OCI-M2 (cell line): ENCODE measurements around the gene XAB2.

Experiments
- DNase-seq: peaks from one replicate; lab custom pipeline; 2025; ENCODE audit not compliant: unreplicated experiment; lab: John Stamatoyannopoulos, UW

The XAB2 gene

DNA sequence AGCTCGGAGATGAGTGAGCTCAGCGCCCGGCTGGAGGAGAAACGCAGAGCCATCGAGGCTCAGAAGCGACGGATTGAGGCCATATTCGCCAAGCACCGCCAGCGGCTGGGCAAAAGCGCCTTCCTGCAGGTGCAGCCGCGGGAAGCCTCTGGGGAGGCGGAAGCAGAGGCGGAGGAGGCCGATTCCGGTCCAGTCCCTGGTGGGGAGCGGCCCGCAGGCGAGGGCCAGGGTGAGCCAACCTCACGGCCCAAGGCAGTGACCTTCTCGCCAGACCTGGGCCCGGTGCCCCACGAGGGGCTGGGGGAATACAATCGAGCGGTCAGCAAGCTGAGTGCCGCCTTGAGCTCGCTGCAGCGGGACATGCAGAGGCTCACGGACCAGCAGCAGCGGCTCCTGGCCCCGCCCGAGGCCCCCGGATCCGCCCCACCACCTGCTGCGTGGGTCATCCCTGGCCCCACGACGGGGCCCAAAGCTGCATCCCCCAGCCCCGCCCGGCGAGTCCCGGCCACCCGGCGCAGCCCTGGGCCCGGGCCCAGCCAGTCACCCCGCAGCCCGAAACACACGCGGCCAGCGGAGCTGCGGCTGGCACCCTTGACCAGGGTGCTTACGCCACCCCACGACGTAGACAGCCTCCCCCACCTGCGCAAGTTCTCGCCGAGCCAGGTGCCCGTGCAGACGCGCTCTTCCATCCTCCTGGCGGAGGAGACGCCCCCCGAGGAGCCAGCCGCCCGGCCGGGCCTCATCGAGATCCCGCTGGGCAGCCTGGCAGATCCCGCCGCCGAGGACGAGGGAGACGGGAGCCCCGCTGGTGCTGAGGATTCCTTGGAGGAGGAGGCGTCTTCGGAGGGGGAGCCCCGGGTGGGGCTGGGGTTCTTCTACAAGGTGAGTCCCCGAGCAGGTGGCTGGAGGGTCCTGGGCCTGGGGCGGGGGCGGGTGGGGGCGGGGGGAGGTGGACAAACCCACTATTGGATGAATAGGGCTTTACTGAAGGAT is 16.8 kb downstream of the XAB2 start:
- no peak for DNase-seq

DNA sequence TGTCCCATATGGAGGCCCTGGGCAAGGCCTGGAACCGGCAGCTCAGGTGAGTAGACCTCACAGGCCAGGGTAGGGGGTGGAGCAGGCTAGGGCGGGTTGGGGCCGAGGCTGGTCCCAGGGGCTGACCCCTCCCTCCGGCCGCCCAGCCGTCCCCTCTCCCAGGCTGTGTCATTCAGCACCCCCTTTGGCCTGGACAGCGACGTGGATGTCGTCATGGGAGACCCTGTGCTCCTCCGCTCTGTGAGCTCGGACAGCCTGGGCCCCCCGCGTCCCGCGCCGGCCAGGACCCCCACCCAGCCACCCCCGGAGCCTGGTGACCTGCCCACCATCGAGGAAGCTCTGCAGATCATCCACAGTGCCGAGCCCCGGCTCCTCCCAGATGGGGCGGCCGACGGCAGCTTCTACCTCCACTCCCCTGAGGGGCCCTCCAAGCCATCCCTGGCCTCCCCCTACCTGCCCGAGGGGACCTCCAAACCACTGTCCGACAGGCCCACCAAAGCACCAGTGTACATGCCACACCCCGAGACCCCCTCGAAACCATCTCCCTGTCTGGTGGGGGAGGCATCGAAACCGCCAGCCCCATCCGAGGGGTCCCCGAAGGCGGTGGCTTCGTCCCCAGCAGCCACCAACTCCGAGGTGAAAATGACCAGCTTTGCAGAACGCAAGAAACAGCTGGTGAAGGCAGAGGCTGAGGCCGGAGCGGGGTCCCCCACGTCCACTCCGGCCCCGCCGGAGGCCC is 17.6 kb downstream of the XAB2 start:
- no peak for DNase-seq

DNA sequence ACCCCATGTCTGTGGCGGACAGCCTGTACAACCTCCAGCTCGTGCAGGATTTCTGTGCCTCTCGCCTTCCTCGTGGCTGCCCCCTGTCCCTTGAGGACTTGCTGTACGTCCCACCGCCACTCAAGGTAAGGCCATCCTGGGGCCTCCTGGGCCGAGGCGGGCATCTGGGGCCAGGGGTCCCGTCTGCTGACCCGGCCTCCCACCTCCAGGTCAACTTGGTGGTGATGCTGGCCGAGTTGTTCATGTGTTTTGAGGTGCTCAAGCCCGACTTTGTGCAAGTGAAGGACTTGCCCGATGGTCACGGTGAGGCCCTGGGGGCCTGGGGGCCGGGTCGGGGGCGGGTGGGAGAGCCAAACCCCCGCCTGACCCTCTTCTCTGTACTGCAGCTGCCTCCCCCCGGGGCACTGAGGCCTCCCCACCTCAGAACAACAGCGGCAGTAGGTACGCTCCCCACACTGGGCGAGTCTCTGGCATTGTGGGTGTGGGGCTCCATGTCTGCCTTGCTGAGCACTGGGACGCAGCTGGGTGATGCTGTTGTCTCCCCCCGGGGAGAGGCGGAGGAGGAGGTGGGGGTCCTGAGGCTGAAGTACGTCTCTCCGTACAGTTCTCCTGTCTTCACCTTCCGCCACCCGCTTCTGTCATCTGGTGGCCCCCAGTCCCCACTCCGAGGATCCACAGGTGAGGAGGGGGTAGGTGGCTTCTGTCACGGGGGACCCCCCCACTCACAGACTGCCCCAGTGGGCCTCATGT is 18.7 kb downstream of the XAB2 start:
- no peak for DNase-seq

DNA sequence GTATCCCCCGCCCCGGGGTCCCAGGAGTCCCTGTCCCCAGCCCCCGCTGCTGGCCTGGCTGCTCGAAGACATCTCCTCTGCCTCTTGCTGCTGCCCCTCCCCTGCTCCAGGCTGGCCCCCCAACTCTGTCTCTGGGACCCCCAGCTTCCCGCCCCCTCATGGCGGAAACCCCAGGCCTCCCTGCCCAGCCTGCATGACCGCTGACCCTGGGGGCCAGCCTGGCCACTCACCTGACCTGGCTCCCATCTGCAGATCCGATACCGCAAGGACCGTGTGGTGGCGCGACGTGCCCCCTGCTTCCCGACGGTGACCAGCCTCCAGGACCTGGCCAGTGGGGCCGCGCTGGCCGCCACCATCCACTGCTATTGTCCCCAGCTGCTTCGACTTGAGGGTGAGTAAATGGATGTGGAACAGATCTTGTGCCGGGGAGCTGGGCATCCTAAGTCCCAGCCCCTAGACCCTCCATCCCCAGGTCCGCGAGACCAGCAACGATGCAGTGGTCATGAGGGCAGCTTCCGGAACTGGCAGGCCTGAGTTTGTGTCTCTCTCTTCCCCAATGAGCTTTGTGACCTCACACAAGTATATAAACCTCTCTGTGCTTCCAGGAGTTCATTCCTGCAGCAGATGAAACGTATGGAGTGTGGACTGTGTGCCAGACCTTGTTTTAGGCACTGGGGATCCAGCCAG is 21.3 kb downstream of the XAB2 start:
- no peak for DNase-seq

DNA sequence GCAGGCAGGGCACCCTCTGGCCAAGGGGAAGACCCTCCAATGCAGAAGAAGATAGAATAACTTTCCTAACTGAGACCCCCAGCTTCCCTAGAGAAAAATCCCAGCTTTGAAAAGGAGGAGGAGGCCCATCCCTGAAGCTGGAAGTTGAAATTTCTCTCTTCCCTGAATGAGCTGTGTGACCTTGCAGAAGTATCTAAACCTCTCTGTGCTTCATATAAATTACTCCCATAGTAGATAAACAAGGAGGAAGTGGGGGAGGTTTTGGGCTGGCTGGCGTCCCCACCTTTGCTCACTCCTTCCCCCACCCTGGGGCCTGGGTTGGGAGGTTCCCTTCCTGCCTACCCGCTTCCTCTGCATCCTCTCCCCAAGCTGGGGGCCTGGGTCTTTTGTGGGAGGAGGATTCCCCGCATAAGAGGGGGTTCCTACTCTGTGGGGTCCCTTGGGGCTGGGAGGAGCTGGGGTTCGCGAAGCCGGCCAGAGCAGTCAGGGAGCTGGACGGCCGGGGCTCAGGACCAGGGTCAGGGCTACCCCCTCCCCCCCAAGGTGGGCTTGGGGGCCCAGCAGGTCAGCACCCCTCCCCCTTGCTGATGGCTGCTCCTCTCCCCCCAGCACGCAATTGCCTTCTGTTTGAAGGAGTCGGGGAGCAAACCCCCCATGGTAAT is 22.0 kb downstream of the XAB2 start:
- no peak for DNase-seq

DNA sequence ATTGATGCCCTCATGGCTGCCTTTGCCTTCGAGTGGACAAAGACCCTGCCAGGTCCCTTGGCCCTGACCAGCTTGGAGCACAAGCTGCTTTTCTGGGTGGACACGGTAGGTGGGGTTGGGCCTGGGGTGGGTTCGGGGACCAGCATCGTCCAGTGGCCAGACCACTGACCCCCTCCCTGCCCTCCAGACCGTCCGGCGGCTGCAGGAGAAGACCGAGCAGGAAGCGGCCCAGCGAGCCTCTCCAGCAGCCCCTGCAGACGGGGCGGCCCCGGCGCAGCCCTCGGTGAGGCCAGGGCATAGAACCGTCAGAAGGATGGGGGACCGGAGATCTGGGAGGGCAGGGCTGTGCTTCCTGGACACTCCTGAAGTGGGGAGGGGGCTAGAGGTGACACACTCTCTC is 23.1 kb downstream of the XAB2 start:
- DNase-seq, result no peak

DNA sequence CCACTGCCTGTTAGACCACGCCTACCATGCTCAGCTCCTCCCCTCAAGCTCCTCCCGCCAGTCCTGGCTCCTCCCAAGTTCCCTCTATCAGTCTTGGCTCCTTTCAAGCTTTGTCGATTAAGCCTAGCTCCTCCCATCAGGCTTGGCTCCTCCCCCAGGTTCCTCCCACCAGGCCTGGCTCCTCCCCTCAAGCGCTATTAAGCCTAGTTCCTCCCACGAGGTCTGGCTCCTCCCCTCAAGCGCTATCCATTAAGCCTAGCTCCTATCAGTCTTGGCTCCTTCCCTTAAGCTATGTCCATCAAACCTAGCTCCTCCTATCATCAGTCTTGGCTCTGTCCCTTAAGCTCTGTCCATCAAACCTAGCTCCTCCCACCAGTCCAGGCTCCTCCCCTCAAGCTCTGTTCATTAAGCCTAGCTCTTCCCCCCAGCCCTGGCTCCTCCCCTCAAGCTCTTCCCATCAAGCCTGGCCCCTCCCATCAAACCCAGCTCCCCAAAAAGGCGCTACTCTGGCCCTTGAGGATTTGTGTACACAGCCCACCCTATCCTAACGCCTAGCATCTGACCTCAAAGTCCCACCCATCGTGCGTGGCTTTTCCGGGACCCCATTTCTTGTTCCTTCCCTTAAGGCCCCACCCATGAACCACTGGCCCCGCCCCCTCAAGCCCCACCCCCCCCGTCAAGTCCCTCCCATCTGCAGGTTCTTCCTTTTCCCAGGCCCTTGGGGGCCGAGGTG is 23.7 kb downstream of the XAB2 start:
- DNase-seq, result peak; percentile 98

DNA sequence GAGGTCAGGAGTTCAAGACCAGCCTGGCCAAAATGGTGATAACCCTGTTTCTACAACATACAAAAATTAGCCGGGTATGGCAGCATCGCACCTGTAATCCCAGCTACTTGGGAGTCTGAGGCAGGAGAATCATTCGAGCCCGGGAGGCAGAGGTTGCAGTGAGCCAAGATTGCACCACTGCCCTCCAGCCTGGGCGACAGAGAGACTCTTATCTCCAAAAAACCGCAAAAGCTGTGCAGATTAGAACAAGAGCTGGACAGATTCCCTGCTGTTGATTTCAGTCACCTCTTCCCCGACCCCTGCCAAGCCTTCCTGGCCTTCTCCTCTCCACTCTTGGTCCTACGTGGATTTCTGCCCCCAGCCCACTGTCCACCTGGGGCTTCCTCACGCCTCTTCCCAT is 25.4 kb downstream of the XAB2 start:
- DNase-seq, result no peak

DNA sequence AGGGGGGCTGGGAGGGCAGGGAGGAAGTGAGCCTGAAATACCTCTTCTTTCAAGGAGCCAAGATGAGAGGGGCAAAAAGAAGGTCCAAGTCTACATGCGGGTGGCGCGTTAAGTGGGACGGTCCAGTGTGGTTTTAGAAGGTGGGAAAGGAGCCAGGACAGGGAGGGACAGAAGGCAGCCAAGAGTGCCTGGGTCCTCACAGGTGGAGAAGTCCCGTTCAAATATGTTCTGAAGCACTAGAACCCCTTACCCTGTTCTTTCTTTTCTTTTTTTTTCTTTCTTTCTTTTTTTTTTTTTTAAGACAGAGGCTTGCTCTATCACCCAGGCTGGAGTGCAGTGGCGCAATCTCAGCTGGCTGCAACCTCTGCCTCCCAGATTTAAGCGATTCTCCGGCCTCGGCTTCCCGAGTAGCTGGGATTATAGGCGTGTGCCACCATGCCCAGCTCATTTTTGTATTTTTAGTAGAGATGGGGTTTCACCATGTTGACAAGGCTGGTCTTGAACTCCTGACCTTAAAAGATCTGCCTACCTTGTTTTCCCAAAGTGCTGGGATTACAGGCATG is 26.3 kb downstream of the XAB2 start:
- no peak for DNase-seq

DNA sequence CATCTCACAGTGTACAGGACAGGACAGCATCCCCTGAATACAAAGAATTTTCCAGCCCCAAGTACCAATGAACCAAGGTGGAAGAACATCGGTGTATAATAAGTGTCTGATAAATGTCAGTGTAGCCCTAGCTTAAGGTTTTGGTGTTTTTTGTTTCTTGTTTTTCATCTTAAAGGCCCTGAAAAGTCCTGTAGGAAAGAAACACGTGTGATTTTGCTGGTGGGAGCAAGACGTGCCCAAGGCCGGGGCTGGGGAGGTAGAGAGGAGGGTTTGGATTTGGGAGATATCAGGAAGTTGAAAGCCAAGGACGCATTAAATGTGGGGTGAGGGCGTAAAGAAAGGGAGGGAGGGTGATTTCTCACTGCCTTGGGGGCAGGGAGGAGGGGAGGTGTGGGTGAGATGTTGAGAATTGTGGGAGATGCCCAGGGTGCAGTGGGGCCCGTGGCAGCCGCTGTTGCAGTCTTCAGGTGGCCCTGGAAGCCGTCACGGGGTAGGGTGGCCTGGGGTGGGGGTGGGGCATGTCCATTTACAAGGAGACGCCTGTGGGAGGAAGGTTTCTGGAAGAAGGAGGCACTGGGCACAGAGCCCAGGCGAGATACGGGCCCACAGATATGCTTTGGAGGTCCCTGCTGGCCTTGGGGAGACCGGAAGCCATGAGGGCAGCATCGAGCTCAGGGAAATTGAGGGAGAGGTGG is 27.0 kb downstream of the XAB2 start:
- DNase-seq, result no peak

DNA sequence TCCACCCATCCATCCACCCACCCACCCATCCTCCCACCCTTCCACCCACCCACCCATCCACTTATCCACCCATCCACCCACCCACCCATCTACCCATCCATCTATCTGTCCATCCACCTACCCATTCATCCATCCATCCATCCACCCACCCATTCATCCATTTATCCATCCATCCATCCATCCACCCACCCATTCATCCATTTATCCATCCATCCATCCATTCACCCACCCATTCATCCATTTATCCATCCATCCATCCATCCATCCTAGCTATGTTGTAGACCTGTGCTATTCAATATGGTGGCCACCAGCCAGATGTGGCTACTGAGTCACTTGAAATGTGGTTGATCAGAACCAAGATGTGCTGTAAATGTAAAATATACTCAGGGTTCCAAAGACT is 28.6 kb downstream of the XAB2 start:
- no peak for DNase-seq

DNA sequence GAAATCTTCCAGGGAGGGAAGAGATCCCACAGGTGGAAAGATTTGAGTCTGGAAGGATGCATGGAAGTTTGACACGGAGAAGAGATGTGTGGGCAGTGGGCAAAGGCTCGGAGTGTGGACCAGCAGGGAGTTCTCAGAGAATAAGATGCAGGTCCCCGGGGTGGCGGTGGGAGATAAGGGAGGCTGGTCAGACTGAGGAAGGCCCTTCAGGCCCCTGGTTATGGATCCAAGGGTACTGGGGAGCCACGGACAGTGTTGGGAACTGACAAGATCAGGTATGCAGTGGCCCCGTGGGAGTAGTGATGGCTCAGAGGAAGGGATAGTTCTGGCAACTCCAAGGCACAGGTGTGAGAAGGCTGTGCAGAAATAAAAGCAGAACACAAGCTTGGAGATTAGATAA is 31.2 kb downstream of the XAB2 start:
- no peak for DNase-seq

DNA sequence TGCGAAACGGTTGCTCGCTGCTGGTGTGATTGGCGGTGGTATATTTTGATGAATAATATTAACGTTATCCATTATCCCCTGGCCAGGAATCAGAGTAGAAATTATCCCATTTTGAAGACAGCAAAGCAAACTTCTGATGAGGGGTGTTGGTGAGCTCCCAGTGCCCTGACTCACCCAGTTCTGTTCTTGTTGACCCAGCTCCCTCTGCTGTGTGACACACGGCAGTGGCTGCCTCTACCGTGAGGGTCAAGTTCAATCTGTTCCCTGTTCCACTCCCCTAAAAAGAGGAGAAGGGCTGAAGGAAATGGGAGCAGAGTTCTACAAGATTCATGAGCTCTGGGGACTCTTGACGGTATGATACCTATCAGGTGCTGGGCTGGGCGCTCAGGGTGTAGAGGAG is 31.7 kb downstream of the XAB2 start:
- no peak for DNase-seq

DNA sequence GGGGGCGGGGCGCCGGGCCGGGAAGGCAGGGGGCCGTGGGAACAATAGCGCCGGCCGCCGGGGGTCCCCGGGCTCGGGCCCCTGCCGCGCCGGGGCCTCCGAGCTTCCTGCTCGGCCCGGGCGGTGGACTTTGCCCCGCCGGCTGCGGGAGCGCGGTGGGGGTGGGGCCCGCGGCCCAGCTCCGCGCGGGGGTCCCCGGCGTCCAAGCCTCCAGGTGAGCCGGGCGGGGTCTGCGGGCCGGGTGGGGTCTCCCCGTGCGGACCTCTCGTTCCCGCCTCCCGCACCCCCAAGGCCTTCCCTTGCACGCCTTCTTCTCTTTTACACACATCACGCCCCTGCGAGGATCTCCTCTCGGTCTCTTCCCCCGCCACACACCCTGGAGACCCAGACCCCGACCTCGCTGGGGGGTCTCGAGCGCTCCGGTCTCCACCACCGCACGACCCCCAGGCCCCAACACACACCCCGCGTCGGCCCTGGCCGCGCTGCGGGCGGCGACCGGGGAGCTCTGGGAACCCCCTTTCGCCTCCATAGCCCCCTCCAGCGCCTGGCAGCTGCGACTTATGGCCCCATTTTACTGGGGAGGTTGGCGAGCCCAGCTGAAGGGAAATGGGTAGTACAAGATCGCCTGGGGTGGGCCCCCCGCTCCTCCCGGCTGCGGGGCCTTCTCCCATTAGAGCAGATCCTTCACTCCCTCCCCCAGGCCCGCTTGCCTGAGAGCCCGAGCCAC is 33.0 kb downstream of the XAB2 start:
- DNase-seq, result no peak

DNA sequence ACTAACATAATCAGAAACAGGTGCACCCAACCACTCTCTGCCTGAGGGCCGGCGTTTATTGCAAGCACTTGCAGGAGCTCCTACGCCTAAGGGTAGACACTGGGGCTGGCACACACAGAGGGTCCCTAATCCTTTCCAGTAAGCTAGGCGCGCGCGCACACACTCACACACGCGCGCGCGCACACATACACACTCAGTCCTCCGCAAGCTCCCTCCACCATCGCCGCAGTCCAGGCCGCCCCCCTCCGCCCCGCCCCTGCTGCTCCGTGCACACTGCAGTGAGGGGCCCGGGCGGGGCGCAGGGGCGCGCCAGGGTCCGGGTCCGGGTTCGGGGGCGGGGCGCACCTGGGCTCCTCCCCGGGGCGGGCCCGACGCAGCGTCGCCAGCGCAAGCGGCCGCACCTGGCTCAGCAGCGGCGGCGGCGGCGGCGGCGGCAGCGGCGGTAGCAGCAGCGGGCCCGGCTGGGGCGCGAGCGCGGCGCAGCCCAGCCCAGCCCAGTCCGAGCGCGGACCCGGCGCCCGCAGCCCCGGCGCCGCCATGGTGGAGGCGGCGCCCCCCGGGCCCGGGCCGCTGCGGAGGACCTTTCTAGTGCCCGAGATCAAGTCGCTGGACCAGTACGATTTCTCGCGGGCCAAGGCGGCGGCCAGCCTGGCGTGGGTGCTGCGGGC is 33.7 kb downstream of the XAB2 start, which contains the start of gene CAMSAP3:
CAMSAP3 (plus strand) TSS at position 398 of the 668 bp plus-strand sequence; CDS start at position 538, 140 bp downstream.
- no peak for DNase-seq

DNA sequence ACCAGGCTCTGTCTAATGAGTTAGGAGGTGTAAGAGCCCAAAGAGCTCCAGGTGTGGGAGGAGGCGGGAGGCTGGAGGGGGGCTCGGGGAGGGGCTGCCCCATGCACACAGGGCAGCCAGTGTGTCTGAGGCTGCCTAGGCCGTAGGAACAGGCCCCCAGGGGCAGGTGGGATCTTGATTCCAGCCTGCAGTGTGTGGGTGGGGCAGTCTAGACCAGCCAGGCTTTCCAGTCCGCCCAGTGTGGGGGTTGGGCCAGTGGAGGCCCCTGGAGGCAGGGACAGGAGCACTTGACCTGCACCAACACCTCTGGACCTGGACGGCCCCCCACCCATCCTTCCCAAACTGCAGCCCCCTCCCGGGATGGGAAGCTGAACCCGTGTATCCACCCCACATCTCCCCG is 39.1 kb downstream of the XAB2 start:
- DNase-seq, result no peak

DNA sequence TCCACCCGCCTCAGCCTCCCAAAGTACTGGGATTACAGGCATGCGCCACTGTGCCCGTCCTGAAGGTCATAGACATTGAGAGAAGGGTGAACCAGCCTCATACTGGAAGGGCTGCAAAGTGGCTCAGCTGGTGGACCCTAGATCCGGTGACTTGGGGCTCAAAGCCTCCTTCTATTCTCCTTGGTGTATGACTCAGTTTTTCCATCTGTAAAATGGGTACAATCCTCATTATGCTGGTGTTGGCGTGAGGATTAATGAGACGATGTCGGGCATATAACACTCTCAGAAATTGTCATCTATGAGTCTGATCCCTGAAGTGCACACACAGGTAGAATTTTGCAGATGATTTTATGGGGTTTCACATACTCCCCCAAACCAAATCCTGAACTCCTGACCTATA is 39.5 kb downstream of the XAB2 start:
- no peak for DNase-seq
